ENCODE measurements around the gene BDKRB2. TPM values are rescaled to one million over a fixed set of nuclear protein-coding genes. Genes with fewer than 3 reads are reported as not detected.

Gene BDKRB2
- polyA plus RNA-seq, 2 donors: 8.2 to 15.1 TPM

- peak within 1 kb of the TSS in 1 of 2 donors; percentile 26 for H3K4me3 ChIP-seq (ENCODE audit: low read depth in 1 of 2, low read length in 2 of 2)
- 25 to 50% methylated on average over 12 of the region's 12 CpGs for WGBS, 2 donors
- peak within 1 kb of the TSS; percentile 85 to 93 for H3K27ac ChIP-seq (ENCODE audit: low read depth in 2 of 2, low read length in 1 of 2)
- no peaks in the 10 kb centered on the region for H3K36me3 ChIP-seq (ENCODE audit: control insufficient read depth in 2 of 2, insufficient read depth in 2 of 2, low read length in 1 of 2)
- no peaks in the 10 kb centered on the region for H3K27me3 ChIP-seq (ENCODE audit: control insufficient read depth in 1 of 2, insufficient read depth in 2 of 2, low read length in 2 of 2)
- no peaks in the 10 kb centered on the region for H3K9me3 ChIP-seq (ENCODE audit: control insufficient read depth in 2 of 2, insufficient read depth in 1 of 2, low read depth in 1 of 2, low read length in 1 of 2)
- H3K4me1 ChIP-seq (ENCODE audit: control insufficient read depth in 2 of 2, insufficient read depth in 2 of 2, low read length in 1 of 2): peaks cover 4 to 10% of the 10 kb centered on the region in 2 donors
These were observed 51.1 kb downstream of the BDKRB2 start, which contains the start of gene BDKRB1 for GRCh38 chr14:96255501-96256366. BDKRB1 (plus strand) TSS chr14:96256210; CDS start chr14:96263683, 7,473 bp downstream.

GRCh38 chr14:96256407-96256806 is 51.8 kb downstream of the BDKRB2 start:
- Histone ChIP-seq H3K27me3 (ENCODE audit: control insufficient read depth in 1 of 2, insufficient read depth in 2 of 2, low read length in 2 of 2) (no peaks in the 10 kb centered on the region), H3K9me3 (ENCODE audit: control insufficient read depth in 2 of 2, insufficient read depth in 1 of 2, low read depth in 1 of 2, low read length in 1 of 2) (no peaks in the 10 kb centered on the region), H3K36me3 (ENCODE audit: control insufficient read depth in 2 of 2, insufficient read depth in 2 of 2, low read length in 1 of 2) (no peaks in the 10 kb centered on the region), H3K27ac (ENCODE audit: low read depth in 2 of 2, low read length in 1 of 2) (peak overlapping the region; percentile 44 to 45), H3K4me3 (ENCODE audit: low read depth in 1 of 2, low read length in 2 of 2) (peak overlapping the region in 1 of 2 donors; percentile 26), H3K4me1 (ENCODE audit: control insufficient read depth in 2 of 2, insufficient read depth in 2 of 2, low read length in 1 of 2) (peaks cover 4 to 10% of the 10 kb centered on the region in 2 donors)
- WGBS, 2 donors: 30 to 52% methylated on average over 4 of the region's 4 CpGs

GRCh38 chr14:96257056-96257455 is 52.4 kb downstream of the BDKRB2 start:
- Histone ChIP-seq H3K4me3 (ENCODE audit: low read depth in 1 of 2, low read length in 2 of 2) (peak overlapping the region in 1 of 2 donors; percentile 26), H3K27ac (ENCODE audit: low read depth in 2 of 2, low read length in 1 of 2) (peak overlapping the region; percentile 44 to 93), H3K27me3 (ENCODE audit: control insufficient read depth in 1 of 2, insufficient read depth in 2 of 2, low read length in 2 of 2) (no peaks in the 10 kb centered on the region), H3K36me3 (ENCODE audit: control insufficient read depth in 2 of 2, insufficient read depth in 2 of 2, low read length in 1 of 2) (no peaks in the 10 kb centered on the region), H3K9me3 (ENCODE audit: control insufficient read depth in 2 of 2, insufficient read depth in 1 of 2, low read depth in 1 of 2, low read length in 1 of 2) (no peaks in the 10 kb centered on the region), H3K4me1 (ENCODE audit: control insufficient read depth in 2 of 2, insufficient read depth in 2 of 2, low read length in 1 of 2) (peaks cover 7 to 17% of the 10 kb centered on the region in 2 donors)
- WGBS, 2 donors: 43 to 59% methylated on average over 8 of the region's 8 CpGs

GRCh38 chr14:96257900-96258299 is 53.3 kb downstream of the BDKRB2 start:
- H3K27me3 ChIP-seq (ENCODE audit: control insufficient read depth in 1 of 2, insufficient read depth in 2 of 2, low read length in 2 of 2): no peaks in the 10 kb centered on the region
- H3K9me3 ChIP-seq (ENCODE audit: control insufficient read depth in 2 of 2, insufficient read depth in 1 of 2, low read depth in 1 of 2, low read length in 1 of 2): no peaks in the 10 kb centered on the region
- H3K36me3 ChIP-seq (ENCODE audit: control insufficient read depth in 2 of 2, insufficient read depth in 2 of 2, low read length in 1 of 2): no peaks in the 10 kb centered on the region
- no peak overlapping the region for H3K4me3 ChIP-seq (ENCODE audit: low read depth in 1 of 2, low read length in 2 of 2)
- H3K4me1 ChIP-seq (ENCODE audit: control insufficient read depth in 2 of 2, insufficient read depth in 2 of 2, low read length in 1 of 2): peaks cover 5 to 16% of the 10 kb centered on the region in 2 donors
- peak overlapping the region in 1 of 2 donors; percentile 93 for H3K27ac ChIP-seq (ENCODE audit: low read depth in 2 of 2, low read length in 1 of 2)

GRCh38 chr14:96260341-96260821 is 55.7 kb downstream of the BDKRB2 start:
- no peaks in the 10 kb centered on the region for H3K36me3 ChIP-seq (ENCODE audit: control insufficient read depth in 2 of 2, insufficient read depth in 2 of 2, low read length in 1 of 2)
- H3K4me3 ChIP-seq (ENCODE audit: low read depth in 1 of 2, low read length in 2 of 2): no peak overlapping the region
- H3K27me3 ChIP-seq (ENCODE audit: control insufficient read depth in 1 of 2, insufficient read depth in 2 of 2, low read length in 2 of 2): no peaks in the 10 kb centered on the region
- H3K4me1 ChIP-seq (ENCODE audit: control insufficient read depth in 2 of 2, insufficient read depth in 2 of 2, low read length in 1 of 2): peaks cover 11% of the 10 kb centered on the region in 2 donors
- H3K27ac ChIP-seq (ENCODE audit: low read depth in 2 of 2, low read length in 1 of 2): peak overlapping the region; percentile 67 to 93
- 45 to 51% methylated on average over 2 of the region's 2 CpGs for WGBS, 2 donors
- H3K9me3 ChIP-seq (ENCODE audit: control insufficient read depth in 2 of 2, insufficient read depth in 1 of 2, low read depth in 1 of 2, low read length in 1 of 2): no peaks in the 10 kb centered on the region

GRCh38 chr14:96261053-96261452 is 56.4 kb downstream of the BDKRB2 start:
- WGBS, 2 donors: 57 to 61% methylated on average over 5 of the region's 5 CpGs
- H3K4me3 ChIP-seq (ENCODE audit: low read depth in 1 of 2, low read length in 2 of 2): no peak overlapping the region
- no peaks in the 10 kb centered on the region for H3K36me3 ChIP-seq (ENCODE audit: control insufficient read depth in 2 of 2, insufficient read depth in 2 of 2, low read length in 1 of 2)
- H3K4me1 ChIP-seq (ENCODE audit: control insufficient read depth in 2 of 2, insufficient read depth in 2 of 2, low read length in 1 of 2): peaks cover 11 to 13% of the 10 kb centered on the region in 2 donors
- H3K27ac ChIP-seq (ENCODE audit: low read depth in 2 of 2, low read length in 1 of 2): peak overlapping the region; percentile 67 to 93
- H3K27me3 ChIP-seq (ENCODE audit: control insufficient read depth in 1 of 2, insufficient read depth in 2 of 2, low read length in 2 of 2): no peaks in the 10 kb centered on the region
- H3K9me3 ChIP-seq (ENCODE audit: control insufficient read depth in 2 of 2, insufficient read depth in 1 of 2, low read depth in 1 of 2, low read length in 1 of 2): no peaks in the 10 kb centered on the region

GRCh38 chr14:96261772-96262655 is 57.4 kb downstream of the BDKRB2 start:
- 64 to 84% methylated on average over 16 of the region's 16 CpGs for WGBS, 2 donors
- no peaks in the 10 kb centered on the region for H3K27me3 ChIP-seq (ENCODE audit: control insufficient read depth in 1 of 2, insufficient read depth in 2 of 2, low read length in 2 of 2)

GRCh38 chr14:96263347-96264199 is 58.9 kb downstream of the BDKRB2 start:
- Histone ChIP-seq H3K27me3 (ENCODE audit: control insufficient read depth in 1 of 2, insufficient read depth in 2 of 2, low read length in 2 of 2) (no peaks in the 10 kb centered on the region), H3K4me3 (ENCODE audit: low read depth in 1 of 2, low read length in 2 of 2) (no peak overlapping the region), H3K9me3 (ENCODE audit: control insufficient read depth in 2 of 2, insufficient read depth in 1 of 2, low read depth in 1 of 2, low read length in 1 of 2) (no peaks in the 10 kb centered on the region), H3K27ac (ENCODE audit: low read depth in 2 of 2, low read length in 1 of 2) (peak overlapping the region; percentile 84 to 93), H3K36me3 (ENCODE audit: control insufficient read depth in 2 of 2, insufficient read depth in 2 of 2, low read length in 1 of 2) (no peaks in the 10 kb centered on the region), H3K4me1 (ENCODE audit: control insufficient read depth in 2 of 2, insufficient read depth in 2 of 2, low read length in 1 of 2) (peaks cover 11 to 25% of the 10 kb centered on the region in 2 donors)
- 80 to 81% methylated on average over 20 of the region's 20 CpGs for WGBS, 2 donors

More at GRCh38 chr14:96261772-96262655, 57.4 kb downstream of the BDKRB2 start:
- no peak overlapping the region for H3K4me3 ChIP-seq (ENCODE audit: low read depth in 1 of 2, low read length in 2 of 2)
- no peaks in the 10 kb centered on the region for H3K36me3 ChIP-seq (ENCODE audit: control insufficient read depth in 2 of 2, insufficient read depth in 2 of 2, low read length in 1 of 2)
- peak overlapping the region; percentile 67 to 93 for H3K27ac ChIP-seq (ENCODE audit: low read depth in 2 of 2, low read length in 1 of 2)
- H3K4me1 ChIP-seq (ENCODE audit: control insufficient read depth in 2 of 2, insufficient read depth in 2 of 2, low read length in 1 of 2): peaks cover 11 to 17% of the 10 kb centered on the region in 2 donors
- H3K9me3 ChIP-seq (ENCODE audit: control insufficient read depth in 2 of 2, insufficient read depth in 1 of 2, low read depth in 1 of 2, low read length in 1 of 2): no peaks in the 10 kb centered on the region
